Activated T-cell treated with anti-CD3 and anti-CD28 coated beads, Interleukin-2, amount 50 U/mL, for 4 hours (primary cell): ENCODE measurements around the gene PCDHB6. TPM values are rescaled to one million over a fixed set of nuclear protein-coding genes. Genes with fewer than 3 reads are reported as not detected.
"Not testable (repeated sequence)": the region's sequence is repeated elsewhere in the genome, so short reads cannot be mapped to it uniquely, and the experiment has no call there.

ENCODE experiments used
- ATAC-seq, 2 donors: fragments of 200-7000 bp; cut with Tn5 transposase; one replicate each; pipeline ENCODE4 v1.10.0; 2021
- DNase-seq: peaks from one replicate; pipeline ENCODE4 v3.0.0-alpha.2; 2020
- H3K27me3 Mint-ChIP-seq: one replicate; pipeline ENCODE4 v1.8.0; 2021; ENCODE audit warnings: low read depth, mixed read lengths
- H3K36me3 Mint-ChIP-seq: one replicate; pipeline ENCODE4 v1.8.0; 2022; ENCODE audit warnings: mixed read lengths; ENCODE audit not compliant: insufficient read depth
- H3K4me1 Mint-ChIP-seq: one replicate; pipeline ENCODE4 v1.8.0; 2021; ENCODE audit warnings: low read depth, mixed read lengths
- H3K4me3 Mint-ChIP-seq: one replicate; pipeline ENCODE4 v1.8.0; 2021; ENCODE audit warnings: mild to moderate bottlenecking, moderate library complexity, mixed read lengths
- H3K9me3 Mint-ChIP-seq: one replicate; pipeline ENCODE4 v1.8.0; 2021; ENCODE audit warnings: mixed read lengths
- total RNA-seq, 3 donors: library from RNA; stranded (reverse); gene quantifications; one replicate each; pipeline ENCODE4 v1.2.1, GENCODE V29; 2021

Gene PCDHB6
- total RNA-seq, 3 donors from 2014 or later, result 0.05 TPM; not detected in 2

DNA sequence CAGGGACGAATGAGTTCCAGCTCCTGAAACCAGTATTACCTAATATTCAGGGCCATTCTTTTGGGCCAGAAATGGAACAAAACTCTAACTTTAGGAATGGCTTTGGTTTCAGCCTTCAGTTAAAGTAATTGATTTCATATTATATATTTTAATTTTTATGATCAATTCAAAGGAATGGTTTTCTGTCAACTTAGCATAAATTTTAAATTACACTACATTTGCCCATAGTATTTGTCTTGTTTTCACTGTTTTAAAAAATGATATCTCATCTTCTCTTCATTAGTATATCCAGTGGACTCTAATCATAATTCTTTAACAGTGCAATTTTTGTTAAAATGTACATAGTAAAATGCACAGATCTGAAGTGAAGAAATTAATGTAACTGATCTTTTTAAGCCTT, 30.5 kb downstream of the PCDHB6 start:
- no peaks in the 10 kb centered on the region for H3K36me3 Mint-ChIP-seq
- no peaks in the 10 kb centered on the region for H3K4me1 Mint-ChIP-seq
- H3K27me3 Mint-ChIP-seq, result peaks cover 40% of the 10 kb centered on the region

DNA sequence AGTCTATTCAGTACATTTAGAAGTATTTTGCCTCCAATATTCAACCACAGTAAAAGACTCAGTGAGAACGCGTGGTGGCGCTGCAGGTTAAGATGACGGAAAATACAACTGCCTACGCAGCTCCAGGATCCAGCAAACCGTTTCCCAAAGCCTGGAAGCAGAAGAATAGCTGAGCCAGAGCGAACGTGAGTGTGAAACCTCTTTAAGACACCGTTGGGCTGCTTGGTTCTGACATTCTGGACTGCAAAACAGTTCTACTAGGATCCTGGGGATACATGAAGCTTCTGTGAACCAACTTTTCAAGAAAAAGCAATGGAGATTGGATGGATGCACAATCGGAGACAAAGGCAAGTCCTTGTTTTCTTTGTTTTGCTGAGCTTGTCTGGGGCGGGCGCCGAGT, 32.4 kb downstream of the PCDHB6 start, which contains the start of gene PCDHB16:
PCDHB16 (plus strand) TSS at position 140 of the 400 bp plus-strand sequence; CDS start at position 313, 173 bp downstream.
- H3K27me3 Mint-ChIP-seq, result peaks cover 52% of the 10 kb centered on the region

More for the DNA sequence above, 30.5 kb downstream of the PCDHB6 start:
- Mint-ChIP-seq H3K4me3 (no peak overlapping the region), H3K9me3 (peaks cover 16% of the 10 kb centered on the region)
- no peak for DNase-seq
- ATAC-seq, result no peak

DNA sequence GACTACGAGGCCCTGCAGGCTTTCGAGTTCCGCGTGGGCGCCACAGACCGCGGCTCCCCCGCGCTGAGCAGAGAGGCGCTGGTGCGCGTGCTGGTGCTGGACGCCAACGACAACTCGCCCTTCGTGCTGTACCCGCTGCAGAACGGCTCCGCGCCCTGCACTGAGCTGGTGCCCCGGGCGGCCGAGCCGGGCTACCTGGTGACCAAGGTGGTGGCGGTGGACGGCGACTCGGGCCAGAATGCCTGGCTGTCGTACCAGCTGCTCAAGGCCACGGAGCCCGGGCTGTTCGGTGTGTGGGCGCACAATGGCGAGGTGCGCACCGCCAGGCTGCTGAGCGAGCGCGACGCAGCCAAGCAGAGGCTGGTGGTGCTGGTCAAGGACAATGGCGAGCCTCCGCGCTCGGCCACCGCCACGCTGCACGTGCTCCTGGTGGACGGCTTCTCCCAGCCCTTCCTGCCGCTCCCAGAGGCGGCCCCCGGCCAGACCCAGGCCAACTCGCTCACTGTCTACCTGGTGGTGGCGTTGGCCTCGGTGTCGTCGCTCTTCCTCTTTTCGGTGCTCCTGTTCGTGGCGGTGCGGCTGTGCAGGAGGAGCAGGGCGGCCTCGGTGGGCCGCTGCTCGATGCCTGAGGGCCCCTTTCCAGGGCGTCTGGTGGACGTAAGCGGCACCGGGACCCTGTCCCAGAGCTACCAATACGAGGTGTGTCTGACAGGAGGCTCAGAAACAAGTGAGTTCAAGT, 34.4 kb downstream of the PCDHB6 start:
- not testable (repeated sequence) for ATAC-seq, H3K4me1 Mint-ChIP-seq, DNase-seq, H3K4me3 Mint-ChIP-seq, H3K36me3 Mint-ChIP-seq
- peaks cover 63% of the 10 kb centered on the region for H3K27me3 Mint-ChIP-seq
- H3K9me3 Mint-ChIP-seq, result peaks cover 19% of the 10 kb centered on the region

More for the DNA sequence above, 32.4 kb downstream of the PCDHB6 start, which contains the start of gene PCDHB16:
- no peaks in the 10 kb centered on the region for H3K36me3 Mint-ChIP-seq
- H3K4me1 Mint-ChIP-seq, result peaks cover 3% of the 10 kb centered on the region
- peaks cover 16% of the 10 kb centered on the region for H3K9me3 Mint-ChIP-seq
- ATAC-seq, result no peak
- H3K4me3 Mint-ChIP-seq, result no peak within 1 kb of the TSS
- no peak for DNase-seq

DNA sequence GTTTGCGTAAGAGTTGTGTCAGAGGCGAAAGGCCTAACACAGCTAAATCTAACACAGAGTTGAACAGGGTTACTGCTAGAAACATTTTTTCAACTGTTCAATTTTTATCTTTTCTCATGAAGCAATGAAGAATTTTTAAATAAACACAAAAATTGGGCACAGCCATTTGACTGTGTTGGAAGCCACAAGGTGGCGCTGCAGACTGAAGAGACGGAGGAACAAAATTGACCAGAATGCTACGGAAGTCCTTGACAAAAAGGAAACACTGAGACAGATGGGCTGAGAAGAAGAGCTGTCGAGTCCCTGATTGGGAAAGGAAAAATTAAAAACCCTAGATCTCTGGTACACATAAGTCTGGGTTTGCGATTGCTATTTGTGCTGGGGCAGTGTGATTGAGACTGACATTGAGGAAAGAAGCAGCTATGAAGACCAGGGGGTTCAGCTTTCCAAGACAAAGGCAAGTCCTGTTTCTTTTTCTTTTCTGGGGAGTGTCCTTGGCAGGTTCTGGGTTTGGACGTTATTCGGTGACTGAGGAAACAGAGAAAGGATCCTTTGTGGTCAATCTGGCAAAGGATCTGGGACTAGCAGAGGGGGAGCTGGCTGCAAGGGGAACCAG, 37.1 kb downstream of the PCDHB6 start, which contains the start of gene PCDHB9:
PCDHB9 (plus strand) TSS at position 265 of the 616 bp plus-strand sequence; CDS start at position 423, 158 bp downstream.
- Mint-ChIP-seq H3K4me1 (peaks cover 3% of the 10 kb centered on the region), H3K36me3 (peaks cover 2% of the 10 kb centered on the region), H3K9me3 (peaks cover 19% of the 10 kb centered on the region), H3K27me3 (peaks cover 72% of the 10 kb centered on the region), H3K4me3 (peak within 1 kb of the TSS; percentile 45)
- DNase-seq (no peak), ATAC-seq (no peak)

DNA sequence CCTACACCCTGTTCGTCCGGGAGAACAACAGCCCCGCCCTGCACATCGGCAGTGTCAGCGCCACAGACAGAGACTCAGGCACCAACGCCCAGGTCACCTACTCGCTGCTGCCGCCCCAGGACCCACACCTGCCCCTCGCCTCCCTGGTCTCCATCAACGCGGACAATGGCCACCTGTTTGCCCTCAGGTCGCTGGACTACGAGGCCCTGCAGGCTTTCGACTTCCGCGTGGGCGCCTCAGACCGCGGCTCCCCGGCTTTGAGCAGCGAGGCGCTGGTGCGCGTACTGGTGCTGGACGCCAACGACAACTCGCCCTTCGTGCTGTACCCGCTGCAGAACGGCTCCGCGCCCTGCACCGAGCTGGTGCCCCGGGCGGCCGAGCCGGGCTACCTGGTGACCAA, 38.8 kb downstream of the PCDHB6 start:
- H3K27me3 Mint-ChIP-seq, result peaks cover 62% of the 10 kb centered on the region
- ATAC-seq, result not testable (repeated sequence)

DNA sequence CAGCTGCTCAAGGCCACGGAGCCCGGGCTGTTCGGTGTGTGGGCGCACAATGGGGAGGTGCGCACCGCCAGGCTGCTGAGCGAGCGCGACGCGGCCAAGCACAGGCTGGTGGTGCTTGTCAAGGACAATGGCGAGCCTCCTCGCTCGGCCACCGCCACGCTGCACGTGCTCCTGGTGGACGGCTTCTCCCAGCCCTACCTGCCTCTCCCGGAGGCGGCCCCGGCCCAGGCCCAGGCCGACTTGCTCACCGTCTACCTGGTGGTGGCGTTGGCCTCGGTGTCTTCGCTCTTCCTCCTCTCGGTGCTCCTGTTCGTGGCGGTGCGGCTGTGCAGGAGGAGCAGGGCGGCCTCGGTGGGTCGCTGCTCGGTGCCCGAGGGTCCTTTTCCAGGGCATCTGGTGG, 39.3 kb downstream of the PCDHB6 start:
- H3K9me3 Mint-ChIP-seq, result peaks cover 10% of the 10 kb centered on the region
- not testable (repeated sequence) for ATAC-seq, H3K4me3 Mint-ChIP-seq, H3K4me1 Mint-ChIP-seq, DNase-seq, H3K36me3 Mint-ChIP-seq
- peaks cover 61% of the 10 kb centered on the region for H3K27me3 Mint-ChIP-seq

More for the DNA sequence above, 38.8 kb downstream of the PCDHB6 start:
- not testable (repeated sequence) for H3K4me3 Mint-ChIP-seq, H3K4me1 Mint-ChIP-seq, DNase-seq, H3K36me3 Mint-ChIP-seq
- peaks cover 10% of the 10 kb centered on the region for H3K9me3 Mint-ChIP-seq

DNA sequence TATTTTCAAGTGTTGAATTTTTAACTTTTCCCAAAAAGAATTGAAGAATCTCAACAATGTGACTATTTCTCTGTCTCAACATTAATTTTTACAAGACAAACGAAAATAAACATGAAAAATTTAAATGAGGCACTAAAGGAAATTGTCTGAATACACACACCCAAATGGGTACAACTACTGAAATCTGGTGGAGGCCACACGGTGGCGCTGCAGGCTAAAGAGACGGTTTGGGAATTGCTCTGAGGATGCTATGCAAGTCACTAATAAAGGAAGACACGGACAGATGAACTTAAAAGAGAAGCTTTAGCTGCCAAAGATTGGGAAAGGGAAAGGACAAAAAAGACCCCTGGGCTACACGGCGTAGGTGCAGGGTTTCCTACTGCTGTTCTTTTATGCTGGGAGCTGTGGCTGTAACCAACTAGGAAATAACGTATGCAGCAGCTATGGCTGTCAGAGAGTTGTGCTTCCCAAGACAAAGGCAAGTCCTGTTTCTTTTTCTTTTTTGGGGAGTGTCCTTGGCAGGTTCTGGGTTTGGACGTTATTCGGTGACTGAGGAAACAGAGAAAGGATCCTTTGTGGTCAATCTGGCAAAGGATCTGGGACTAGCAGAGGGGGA, 42.4 kb downstream of the PCDHB6 start, which contains the start of gene PCDHB10:
PCDHB10 (plus strand) TSS at position 244 of the 616 bp plus-strand sequence; CDS start at position 444, 200 bp downstream.
- peaks cover 44% of the 10 kb centered on the region for H3K27me3 Mint-ChIP-seq
- H3K4me3 Mint-ChIP-seq, result no peak within 1 kb of the TSS
- peaks cover 3% of the 10 kb centered on the region for H3K36me3 Mint-ChIP-seq
- ATAC-seq (no peak), DNase-seq (no peak)
- H3K9me3 Mint-ChIP-seq, result peaks cover 21% of the 10 kb centered on the region
- no peaks in the 10 kb centered on the region for H3K4me1 Mint-ChIP-seq

DNA sequence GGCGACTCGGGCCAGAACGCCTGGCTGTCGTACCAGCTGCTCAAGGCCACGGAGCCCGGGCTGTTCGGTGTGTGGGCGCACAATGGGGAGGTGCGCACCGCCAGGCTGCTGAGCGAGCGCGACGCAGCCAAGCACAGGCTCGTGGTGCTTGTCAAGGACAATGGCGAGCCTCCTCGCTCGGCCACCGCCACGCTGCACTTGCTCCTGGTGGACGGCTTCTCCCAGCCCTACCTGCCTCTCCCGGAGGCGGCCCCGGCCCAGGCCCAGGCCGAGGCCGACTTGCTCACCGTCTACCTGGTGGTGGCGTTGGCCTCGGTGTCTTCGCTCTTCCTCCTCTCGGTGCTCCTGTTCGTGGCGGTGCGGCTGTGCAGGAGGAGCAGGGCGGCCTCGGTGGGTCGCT, 44.5 kb downstream of the PCDHB6 start:
- not testable (repeated sequence) for H3K4me3 Mint-ChIP-seq, H3K36me3 Mint-ChIP-seq, H3K4me1 Mint-ChIP-seq, DNase-seq, ATAC-seq
- H3K9me3 Mint-ChIP-seq, result peaks cover 36% of the 10 kb centered on the region
- peaks cover 45% of the 10 kb centered on the region for H3K27me3 Mint-ChIP-seq

DNA sequence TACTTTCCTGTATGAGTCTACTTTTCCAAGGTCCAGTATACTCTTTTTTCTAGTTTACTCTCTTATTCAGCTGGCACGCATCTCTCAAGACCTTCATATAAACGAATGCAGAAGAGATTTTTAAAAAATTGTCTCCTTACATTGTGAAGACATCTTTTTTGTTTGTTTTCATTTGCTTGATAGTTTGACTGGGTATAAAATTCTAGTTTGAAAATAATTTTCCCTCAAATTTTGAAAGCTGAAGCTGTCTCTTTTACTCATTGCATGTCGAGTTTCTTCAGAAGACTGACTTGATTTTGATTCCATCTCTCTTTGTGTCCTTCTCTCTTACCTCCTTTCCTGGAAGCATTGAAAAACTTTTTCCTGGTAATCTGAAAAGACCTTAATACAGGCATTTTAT, 46.5 kb downstream of the PCDHB6 start:
- Mint-ChIP-seq H3K27me3 (peaks cover 48% of the 10 kb centered on the region), H3K4me3 (no peak overlapping the region), H3K36me3 (peaks cover 1% of the 10 kb centered on the region), H3K4me1 (no peaks in the 10 kb centered on the region), H3K9me3 (peaks cover 45% of the 10 kb centered on the region)
- DNase-seq (no peak), ATAC-seq (no peak)

DNA sequence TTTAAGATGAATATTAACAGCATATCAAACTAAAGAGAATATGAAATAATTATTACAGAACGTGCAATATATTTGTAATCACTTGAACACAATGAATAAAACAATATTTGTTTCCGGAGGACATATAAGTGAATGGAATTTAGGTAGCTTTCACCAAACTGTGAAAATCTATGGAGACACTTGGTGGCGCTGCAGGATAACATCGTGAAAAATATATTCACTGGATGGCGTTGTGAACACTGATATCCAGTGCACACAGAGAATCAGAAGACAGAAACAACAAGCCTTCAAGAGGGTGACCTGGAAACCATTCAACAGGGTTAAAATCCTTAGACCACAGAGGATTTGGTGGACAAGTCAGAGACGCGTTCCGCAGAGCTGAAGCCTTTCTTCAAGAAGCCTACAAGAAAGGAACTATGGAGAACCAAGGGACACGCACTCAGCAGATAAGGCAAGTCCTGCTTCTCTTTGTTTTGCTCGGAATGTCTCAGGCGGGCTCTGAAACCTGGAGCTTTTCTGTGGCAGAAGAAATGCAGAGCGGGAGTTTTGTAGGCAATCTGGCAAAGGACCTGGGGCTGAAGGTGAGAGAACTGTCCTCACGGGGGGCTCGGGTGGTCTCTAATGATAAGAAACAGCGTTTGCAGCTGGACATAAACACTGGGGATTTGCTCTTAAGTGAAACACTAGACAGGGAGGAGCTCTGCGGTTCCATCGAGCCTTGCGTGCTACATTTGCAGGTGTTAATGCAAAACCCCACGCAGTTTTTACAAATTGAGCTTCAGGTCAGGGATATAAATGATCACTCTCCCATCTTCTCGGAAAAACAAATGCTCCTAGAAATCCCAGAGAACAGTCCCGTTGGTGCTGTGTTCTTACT, 49.7 kb downstream of the PCDHB6 start, which contains the start of gene PCDHB11:
PCDHB11 (plus strand) TSS at position 269 of the 877 bp plus-strand sequence; CDS start at position 417, 148 bp downstream.
- no peak for DNase-seq
- peaks cover 48% of the 10 kb centered on the region for H3K9me3 Mint-ChIP-seq
- H3K4me3 Mint-ChIP-seq, result no peak within 1 kb of the TSS
- H3K4me1 Mint-ChIP-seq, result no peaks in the 10 kb centered on the region
- H3K27me3 Mint-ChIP-seq, result peaks cover 47% of the 10 kb centered on the region
- no peak for ATAC-seq
- H3K36me3 Mint-ChIP-seq, result peaks cover 1% of the 10 kb centered on the region

DNA sequence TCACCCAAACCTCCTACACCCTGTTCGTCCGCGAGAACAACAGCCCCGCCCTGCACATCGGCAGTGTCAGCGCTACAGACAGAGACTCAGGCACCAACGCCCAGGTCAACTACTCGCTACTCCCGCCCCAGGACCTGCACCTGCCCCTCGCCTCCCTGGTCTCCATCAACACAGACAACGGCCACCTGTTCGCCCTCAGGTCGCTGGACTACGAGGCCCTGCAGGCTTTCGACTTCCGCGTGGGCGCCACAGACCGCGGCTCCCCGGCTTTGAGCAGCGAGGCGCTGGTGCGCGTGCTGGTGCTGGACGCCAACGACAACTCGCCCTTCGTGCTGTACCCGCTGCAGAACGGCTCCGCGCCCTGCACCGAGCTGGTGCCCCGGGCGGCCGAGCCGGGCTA, 51.3 kb downstream of the PCDHB6 start:
- not testable (repeated sequence) for H3K4me3 Mint-ChIP-seq, ATAC-seq, H3K4me1 Mint-ChIP-seq, H3K36me3 Mint-ChIP-seq, DNase-seq
- Mint-ChIP-seq H3K27me3 (peaks cover 47% of the 10 kb centered on the region), H3K9me3 (peaks cover 41% of the 10 kb centered on the region)

DNA sequence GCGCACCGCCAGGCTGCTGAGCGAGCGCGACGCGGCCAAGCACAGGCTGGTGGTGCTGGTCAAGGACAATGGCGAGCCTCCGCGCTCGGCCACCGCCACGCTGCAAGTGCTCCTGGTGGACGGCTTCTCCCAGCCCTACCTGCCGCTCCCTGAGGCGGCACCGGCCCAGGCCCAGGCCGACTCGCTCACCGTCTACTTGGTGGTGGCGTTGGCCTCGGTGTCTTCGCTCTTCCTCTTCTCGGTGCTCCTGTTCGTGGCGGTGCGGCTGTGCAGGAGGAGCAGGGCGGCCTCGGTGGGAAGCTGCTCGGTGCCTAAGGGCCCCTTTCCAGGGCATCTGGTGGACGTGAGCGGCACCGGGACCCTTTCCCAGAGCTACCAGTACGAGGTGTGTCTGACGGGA, 51.8 kb downstream of the PCDHB6 start:
- Mint-ChIP-seq H3K27me3 (peaks cover 50% of the 10 kb centered on the region), H3K9me3 (peaks cover 36% of the 10 kb centered on the region)
- not testable (repeated sequence) for DNase-seq, H3K4me3 Mint-ChIP-seq, ATAC-seq, H3K36me3 Mint-ChIP-seq, H3K4me1 Mint-ChIP-seq
